ENCODE data around the gene FAM81A.

The FAM81A gene

DNA sequence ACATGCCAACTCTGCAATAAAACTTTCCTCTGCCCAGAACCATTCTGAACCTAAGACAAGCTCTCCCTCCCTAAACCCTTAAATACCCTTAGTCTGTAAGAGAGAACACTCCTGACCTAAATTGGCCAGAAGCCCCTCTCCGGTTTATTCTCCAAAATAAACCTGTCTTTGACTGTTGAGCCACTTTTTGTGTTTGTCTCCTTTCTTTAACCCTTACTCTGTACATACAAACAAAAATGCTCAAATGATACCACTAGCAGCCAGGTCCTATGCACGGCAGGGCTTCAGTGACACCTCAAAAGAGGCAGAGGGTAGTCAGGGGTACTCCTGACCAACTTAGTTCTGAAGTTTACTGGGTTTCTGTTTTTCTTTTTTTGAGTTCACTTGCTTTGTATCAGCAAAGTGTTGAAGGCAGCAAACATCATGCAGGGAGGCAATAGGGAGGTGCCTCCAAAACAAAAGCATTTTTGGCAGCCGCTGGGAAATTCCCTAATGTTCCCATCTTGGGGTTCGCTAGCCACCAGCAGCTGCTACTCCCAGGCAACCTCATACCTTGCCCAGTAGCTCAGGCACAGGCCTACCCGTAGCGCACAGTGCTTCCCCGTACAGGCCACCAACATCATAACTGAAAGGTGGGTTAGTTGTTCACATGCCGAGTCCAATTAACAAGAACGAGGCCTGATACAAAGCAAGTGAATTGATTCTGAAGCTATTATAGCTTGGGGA is 110.7 kb downstream of the FAM81A start:
- DNase-seq, result no peak

DNA sequence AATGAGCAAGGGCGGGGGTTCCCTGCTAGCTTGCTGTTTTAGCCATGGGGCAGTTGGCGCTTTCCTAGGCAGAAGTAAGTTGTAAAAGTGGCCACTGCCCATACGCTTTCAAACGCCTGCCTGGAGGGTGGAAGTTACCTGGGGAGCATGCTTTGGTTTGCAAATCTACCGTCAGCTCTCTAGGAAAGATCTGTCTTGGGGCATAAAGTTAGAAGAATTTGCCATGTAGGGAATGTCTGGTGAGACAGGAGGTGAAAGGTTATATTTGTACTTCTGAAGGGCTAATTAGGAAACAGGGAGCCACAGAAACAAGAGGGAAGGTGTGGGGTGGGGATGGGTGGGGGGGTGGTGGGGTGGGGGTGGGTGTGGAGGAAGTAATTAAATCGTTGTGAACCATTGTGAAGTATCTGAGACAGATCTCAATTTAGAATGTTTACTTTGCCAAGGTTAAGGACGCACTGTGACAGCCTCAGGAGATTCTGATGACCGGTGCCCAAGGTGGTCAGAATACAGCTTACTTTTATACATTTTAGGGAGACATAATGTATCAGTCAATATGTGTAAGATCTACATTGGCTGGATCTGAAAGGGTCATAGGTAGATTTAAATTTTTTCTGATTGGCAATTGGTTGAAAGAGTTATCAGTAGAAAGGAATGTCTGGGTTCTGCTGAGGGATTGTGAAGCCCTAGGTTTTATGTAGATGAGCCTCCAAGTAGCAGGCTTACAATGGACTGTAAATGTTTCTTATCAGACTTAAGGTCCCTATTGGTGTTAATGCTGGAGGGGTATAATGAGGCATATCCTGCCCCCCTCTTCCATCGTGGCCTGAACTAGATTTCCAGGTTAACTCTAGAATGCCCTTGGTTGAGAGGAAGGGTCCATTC is 111.6 kb downstream of the FAM81A start:
- no peak for DNase-seq

DNA sequence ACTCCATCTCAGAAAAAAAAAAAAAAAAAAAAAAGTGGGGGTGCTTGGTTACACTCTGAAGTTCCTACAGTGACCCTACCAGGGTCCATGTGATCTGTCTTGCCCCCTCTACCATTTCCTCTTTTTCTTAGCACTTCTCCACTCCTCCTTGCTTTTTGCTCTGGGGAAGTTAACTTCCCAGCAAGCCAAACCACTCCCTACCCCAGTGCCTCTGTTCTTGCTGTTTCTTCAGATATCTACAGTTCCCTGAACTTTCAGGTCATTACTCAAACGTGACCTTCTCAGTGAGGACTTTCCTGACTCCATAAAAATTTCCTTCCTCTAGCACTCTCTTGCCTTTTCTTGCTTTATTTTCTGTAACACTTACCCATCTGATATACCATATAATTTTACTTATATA is 112.5 kb downstream of the FAM81A start:
- DNase-seq, result no peak

DNA sequence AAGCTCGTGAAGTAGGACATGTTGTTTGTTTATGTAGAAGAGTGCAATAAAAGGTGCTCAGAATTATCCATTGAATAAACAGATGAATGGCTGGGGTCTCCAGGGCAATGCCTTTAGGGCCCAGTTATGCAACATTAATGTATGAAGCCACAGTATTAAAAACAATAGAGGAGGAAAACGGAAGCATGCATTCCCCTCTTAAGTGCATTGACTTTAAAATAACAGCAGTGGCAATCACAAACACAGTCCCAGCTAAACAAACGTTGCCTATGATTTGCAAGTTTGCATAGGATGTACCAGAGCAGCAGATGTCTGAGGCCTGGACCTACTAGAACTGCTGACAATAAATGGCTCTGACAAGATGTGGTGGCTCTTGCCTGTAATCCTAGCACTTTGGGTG is 113.0 kb downstream of the FAM81A start:
- DNase-seq, result no peak

DNA sequence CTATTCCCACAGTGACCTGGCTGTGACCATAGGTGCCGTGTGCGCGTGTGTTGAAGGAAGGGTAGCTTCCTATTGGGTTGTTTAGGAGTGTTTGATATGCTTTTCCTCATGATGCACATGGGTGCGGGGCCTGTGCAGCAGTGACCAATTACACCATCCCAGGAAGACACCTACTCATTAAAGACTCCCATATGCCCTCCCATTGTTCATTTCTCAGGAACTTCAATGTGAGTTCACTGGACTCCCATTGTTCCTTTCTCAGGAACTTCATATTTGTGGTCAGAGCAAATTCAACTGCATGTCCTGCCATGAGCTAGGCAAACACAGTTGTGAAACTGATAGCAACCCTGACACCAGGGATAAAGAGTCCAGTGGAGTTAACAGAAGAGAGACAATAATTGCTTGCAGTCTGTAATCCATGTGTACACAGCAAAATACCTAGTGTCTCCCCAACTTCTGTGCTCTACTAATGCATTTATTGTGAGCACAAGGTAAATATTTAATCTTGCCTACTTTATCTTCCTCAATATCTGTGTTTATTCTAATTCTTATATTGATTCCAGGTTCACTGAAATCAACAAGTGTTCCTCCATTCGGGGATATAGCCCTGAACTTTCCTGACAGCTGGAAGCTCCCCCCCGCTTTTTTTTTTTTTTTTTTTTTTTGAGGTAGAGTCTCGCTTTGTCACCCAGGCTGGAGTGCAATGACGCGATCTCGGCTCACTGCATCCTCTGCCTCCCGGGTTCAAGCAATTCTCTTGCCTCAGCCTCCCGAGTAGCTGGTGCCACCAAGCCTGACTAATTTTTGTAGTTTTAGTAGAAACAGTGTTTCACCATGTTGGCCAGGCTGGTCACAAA is 116.1 kb downstream of the FAM81A start:
- no peak for DNase-seq

DNA sequence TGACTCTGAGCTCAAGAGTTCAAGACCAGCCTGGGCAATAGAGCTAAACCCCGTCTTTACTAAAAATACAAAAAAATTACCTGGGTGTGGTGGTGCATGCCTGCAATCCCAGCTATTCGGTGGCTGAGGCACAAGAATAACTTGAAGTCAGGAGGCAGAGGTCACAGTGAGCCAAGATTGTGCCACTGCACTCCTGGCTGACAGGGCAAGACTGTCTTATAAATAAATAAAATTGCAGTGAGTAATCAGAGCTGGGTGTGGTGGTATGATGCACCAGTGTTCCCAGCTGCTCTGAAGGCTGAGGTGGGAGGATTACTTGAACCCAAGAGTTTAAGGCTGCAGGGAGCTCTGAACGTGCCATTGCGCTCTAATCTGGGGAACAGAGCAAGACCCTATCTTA is 117.7 kb downstream of the FAM81A start:
- no peak for DNase-seq

DNA sequence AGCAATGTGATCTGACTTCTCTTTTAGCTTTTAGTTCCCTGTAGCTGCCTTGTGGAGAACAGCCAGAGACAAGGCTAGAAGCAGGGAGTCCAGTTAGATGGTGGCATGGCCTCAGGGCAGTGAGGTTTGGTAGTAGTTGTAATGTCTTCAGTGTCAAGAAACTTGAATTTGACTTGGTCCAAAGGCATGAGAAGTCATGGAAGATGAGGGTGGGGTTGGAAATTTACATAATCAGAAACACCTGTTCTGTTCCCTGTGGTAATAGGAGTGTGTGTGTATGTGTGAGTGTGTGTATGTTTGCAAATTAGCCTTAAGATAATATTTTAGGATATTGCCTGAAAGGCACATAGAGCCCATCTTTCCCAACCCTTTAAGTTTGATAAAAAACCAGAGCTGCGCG is 118.4 kb downstream of the FAM81A start:
- DNase-seq, result no peak

DNA sequence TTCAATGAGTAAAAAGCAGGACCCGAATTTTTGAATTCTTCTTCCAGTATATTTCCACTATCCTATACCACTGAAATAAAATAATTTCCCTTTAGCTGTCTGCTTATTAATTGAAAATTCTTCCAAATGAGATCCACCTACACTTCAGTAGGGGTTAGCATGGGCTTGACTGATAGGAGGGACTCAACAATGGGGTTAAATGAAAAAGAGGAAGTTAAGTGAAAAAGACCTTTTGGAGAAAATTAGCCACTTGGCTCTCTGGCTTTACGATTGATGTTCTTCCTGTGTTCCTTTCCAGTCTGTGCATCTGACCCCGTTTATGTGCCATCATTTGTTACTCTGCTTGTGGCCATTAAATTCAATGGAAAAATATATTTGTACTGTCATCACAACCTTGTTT is 119.6 kb downstream of the FAM81A start:
- no peak for DNase-seq

DNA sequence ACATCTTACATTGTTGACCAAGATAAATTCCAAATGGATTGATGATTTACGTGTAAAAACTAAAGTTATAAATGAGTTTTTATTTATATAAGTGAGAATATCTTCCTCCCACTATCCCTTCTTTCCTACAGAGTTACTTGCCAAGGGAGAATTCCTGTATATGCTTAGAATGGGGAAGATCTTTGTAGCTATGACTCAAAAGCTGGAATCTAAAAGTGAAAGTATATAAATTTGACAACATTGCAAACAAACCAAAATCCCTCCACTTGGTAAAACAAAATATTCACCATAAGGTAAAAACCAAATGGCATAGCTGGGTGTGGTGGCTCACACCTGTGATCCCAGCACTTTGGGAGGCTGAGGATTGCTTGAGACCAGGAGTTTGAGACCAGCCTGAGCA is 120.9 kb downstream of the FAM81A start:
- no peak for DNase-seq

DNA sequence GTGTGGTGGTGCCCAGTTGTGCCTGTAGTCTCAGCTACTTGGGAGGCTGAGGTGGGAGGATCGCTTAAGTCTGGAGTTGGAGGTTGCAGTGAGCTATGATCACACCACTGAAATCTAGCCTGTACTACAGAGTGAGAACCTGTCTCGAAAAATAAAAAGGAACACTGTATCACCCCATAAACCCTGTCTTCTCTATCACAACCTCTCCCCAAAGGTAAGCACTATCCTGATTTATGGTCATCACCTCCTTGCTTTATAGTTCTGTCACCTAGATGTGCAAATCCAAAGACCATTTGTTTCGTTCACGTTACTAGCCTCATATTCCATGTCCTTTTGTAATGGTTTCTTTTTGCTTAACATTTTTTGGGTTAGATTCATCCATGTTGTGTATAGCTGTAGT is 123.6 kb downstream of the FAM81A start:
- DNase-seq, result no peak

DNA sequence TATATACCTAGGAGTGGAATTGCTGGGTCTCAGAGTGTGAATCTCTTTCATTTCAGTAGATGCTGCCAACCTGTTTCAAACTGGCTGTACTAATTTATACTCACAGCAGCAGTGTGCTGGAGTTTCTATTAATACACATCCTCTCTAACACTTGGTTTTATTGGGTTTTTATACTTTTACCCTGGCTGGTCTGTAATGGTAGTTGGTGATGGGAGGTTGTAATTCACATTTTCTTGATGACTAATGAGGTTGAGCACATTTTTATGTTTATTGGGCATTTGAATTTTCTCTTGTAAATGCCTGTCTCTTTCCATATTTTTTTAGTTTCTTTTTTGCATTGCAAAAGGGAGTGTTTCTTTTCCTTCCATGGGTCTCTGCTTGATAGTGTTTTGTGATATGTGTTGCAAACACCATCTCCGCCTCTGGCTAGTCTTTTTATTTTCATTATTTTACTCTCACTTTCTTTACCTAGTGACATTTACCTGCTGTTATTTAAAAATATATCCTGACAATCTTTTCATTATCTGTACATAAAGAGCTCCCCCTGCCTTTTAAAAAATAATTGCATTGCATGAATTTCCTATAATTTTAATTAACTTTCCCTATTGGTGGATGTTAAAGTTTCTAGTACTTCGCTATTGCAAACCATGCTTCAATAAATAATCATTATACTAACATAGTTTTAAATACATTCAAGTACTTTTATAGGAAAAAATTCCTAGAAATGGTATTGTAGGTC is 124.6 kb downstream of the FAM81A start:
- no peak for DNase-seq

DNA sequence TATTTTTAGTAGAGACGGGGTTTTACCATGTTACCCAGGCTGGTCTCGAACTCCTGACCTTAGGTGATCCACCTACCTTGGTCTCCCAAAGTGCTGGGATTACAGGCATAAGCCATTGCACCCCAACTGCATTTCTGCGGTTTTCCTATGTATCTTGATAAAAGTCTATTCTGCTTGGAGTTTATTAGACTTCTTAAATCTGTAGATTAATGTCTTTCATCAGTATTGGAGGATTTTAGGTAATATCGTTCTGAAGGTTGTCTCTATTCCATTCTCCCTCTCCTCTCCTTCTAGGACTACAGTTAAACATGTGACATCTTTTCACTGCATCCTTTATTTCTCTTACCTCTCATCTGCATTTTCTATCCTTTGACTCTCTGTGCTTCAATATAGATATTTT is 127.3 kb downstream of the FAM81A start:
- DNase-seq, result no peak

DNA sequence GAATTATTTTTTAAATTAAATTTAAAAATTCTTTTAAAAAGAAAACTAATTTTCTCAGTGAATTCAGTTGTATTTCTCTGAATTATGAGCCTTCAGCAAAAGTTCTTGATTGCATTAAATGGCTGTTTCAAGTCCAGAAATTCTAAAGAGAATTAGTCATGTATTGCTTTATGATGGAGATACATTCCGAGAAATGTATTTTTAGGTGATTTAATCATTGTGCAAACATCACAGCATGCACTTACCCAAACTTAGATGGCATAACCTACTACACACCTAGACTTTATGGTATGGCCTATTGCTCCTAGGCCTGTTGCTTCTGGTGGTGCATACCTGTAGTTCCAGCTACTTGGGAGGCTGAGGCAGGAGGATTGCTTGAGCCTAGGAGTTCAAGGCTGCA is 129.3 kb downstream of the FAM81A start:
- no peak for DNase-seq

DNA sequence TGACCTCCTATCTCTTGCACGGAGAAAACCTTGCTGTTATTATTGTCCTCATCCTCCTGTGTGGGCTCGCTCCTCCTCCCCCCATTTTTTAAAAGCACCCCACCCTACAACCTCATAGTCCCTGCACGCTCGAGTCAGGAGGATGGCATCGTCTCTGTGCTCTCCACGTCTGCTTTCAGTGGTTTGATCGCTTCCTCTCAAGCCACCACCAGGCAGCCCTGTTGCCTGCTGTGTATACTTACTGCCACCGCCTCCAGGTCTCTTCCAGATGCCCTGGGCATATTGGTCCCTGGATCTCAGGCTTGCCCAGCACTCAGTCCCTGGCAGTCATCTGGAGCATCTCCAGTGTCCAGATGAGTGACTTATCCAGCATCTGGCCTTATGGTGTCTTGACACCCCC is 131.5 kb downstream of the FAM81A start:
- DNase-seq, result no peak

DNA sequence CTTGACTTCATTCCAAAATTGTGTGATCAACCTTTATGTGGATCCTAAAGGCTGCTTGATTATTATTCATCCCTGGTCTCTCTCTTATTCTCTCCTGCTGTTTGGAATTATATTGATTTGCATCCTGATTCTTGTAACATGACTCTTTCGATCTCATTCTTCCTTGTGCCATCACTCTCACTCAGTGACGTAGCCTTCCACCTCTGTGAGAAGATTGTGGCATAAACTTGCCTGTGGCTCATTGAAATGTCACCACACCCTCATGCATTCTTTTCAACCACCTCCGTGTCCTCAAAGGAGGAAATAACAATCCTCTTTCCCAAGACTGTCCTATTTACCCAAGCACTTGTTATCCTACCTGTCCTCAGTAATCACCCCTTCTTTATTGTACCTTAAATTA is 132.3 kb downstream of the FAM81A start:
- DNase-seq, result no peak

DNA sequence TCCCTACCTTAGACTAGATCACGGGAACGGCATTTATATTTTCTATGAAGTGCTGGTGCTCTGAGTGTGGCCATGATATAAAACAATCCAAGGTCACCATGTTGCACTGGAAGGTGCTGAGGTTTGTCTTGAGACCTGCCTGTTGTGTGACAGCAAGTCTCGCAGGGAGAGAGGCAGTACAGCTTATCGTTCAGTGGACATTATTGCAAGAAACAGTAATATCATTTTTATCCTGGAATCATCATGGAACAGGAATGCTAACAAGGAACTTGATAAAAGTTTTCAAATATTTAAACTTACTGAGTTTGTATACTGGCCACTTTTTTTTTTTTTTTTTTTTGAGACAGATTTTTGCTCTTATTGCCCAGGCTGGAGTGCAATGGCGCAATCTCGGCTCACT is 133.6 kb downstream of the FAM81A start:
- no peak for DNase-seq
